ENCODE data around the gene COL17A1.

Gene COL17A1

GRCh38 chr10:104092749-104093148, 7.1 kb upstream of the COL17A1 start:
- DNase-seq: no peak

- DNase-seq: no peak
These were observed 4.9 kb upstream of the COL17A1 start for GRCh38 chr10:104090611-104091010.

- no peak for DNase-seq
These were observed 3.9 kb upstream of the COL17A1 start for GRCh38 chr10:104089621-104090020.

- no peak for DNase-seq
These were observed 2.6 kb upstream of the COL17A1 start for GRCh38 chr10:104088239-104088638.

GRCh38 chr10:104084482-104085142, 1.1 kb downstream of the COL17A1 start:
- DNase-seq: no peak

GRCh38 chr10:104081998-104082397, 3.7 kb downstream of the COL17A1 start:
- no peak for DNase-seq

- no peak for DNase-seq
These were observed 4.9 kb downstream of the COL17A1 start for GRCh38 chr10:104080762-104081161.

GRCh38 chr10:104077663-104078151, 8.0 kb downstream of the COL17A1 start:
- no peak for DNase-seq

GRCh38 chr10:104077247-104077646, 8.4 kb downstream of the COL17A1 start:
- peak; percentile 22 for DNase-seq

GRCh38 chr10:104076743-104077160, 8.9 kb downstream of the COL17A1 start:
- DNase-seq: peak; percentile 63

GRCh38 chr10:104074505-104074904, 11.2 kb downstream of the COL17A1 start:
- DNase-seq: no peak

GRCh38 chr10:104072786-104073185, 12.9 kb downstream of the COL17A1 start:
- DNase-seq: no peak

- no peak for DNase-seq
These were observed 16.1 kb downstream of the COL17A1 start for GRCh38 chr10:104069613-104070012.

GRCh38 chr10:104067525-104067924, 18.2 kb downstream of the COL17A1 start:
- no peak for DNase-seq

GRCh38 chr10:104066945-104067344, 18.7 kb downstream of the COL17A1 start:
- DNase-seq: no peak

GRCh38 chr10:104065748-104066147, 19.9 kb downstream of the COL17A1 start:
- DNase-seq: no peak

GRCh38 chr10:104061196-104061595, 24.5 kb downstream of the COL17A1 start:
- DNase-seq: no peak

GRCh38 chr10:104059364-104059763, 26.3 kb downstream of the COL17A1 start:
- no peak for DNase-seq

- no peak for DNase-seq
These were observed 28.0 kb downstream of the COL17A1 start for GRCh38 chr10:104057717-104058116.

- no peak for DNase-seq
These were observed 28.9 kb downstream of the COL17A1 start for GRCh38 chr10:104056619-104057273.

- no peak for DNase-seq
These were observed 31.2 kb downstream of the COL17A1 start for GRCh38 chr10:104054430-104054829.

GRCh38 chr10:104053201-104053600, 32.5 kb downstream of the COL17A1 start:
- no peak for DNase-seq

GRCh38 chr10:104052431-104052830, 33.2 kb downstream of the COL17A1 start:
- DNase-seq: no peak

- DNase-seq: no peak
These were observed 36.0 kb downstream of the COL17A1 start for GRCh38 chr10:104049504-104050250.
